ENCODE results near the gene RBBP4. TPM values are rescaled to one million over a fixed set of nuclear protein-coding genes. Genes with fewer than 3 reads are reported as not detected.

Gene RBBP4
- total RNA-seq, 3 donors from 2014 or later = 111 to 161 (median 121) TPM

DNA sequence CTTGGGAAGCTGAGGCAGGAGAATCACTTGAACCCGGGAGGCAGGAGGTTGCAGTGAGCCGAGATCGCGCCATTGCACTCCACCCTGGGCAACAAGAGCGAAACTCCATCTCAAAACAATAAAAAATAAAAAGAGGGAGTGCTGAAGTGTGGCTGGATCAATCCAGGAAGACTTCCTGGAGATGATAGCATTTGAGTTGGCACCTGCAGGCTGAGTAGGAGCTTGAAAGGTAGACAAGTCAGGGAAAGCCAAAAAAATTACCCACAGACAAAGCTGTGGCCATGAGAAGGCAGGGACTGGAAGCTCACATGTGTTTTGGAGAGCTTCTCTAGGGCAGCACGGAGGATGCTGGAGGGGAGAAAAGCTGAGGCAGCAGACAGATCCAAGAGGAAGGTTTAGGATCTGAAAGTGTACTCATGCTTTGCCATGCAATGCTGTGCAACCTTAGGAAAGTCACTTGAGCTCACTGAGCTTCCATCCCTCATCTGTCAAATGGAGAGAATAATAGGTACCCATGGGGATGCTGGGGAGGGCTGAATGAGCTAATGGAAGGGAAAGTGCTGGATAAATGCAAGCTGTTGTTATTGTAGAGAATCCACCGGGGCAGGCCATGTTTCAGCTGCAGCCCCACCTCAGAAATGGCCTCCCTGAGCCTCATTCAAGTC, 77.5 kb downstream of the RBBP4 start:
- no peak for TF ChIP-seq POLR2A (IDR thresholded peaks at IDR 0.05)
- TF ChIP-seq, protein P1, sequence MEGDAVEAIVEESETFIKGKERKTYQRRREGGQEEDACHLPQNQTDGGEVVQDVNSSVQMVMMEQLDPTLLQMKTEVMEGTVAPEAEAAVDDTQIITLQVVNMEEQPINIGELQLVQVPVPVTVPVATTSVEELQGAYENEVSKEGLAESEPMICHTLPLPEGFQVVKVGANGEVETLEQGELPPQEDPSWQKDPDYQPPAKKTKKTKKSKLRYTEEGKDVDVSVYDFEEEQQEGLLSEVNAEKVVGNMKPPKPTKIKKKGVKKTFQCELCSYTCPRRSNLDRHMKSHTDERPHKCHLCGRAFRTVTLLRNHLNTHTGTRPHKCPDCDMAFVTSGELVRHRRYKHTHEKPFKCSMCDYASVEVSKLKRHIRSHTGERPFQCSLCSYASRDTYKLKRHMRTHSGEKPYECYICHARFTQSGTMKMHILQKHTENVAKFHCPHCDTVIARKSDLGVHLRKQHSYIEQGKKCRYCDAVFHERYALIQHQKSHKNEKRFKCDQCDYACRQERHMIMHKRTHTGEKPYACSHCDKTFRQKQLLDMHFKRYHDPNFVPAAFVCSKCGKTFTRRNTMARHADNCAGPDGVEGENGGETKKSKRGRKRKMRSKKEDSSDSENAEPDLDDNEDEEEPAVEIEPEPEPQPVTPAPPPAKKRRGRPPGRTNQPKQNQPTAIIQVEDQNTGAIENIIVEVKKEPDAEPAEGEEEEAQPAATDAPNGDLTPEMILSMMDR (IDR thresholded peaks at IDR 0.05) = no peak
- no peak for TF ChIP-seq POLR2AphosphoS5 (IDR thresholded peaks at IDR 0.05)
- intact Hi-C loops (cut with DNase I; ENCODE audit: low total_unique reads) = no loop called here

GRCh38 chr1:32729254-32730046, 78.4 kb downstream of the RBBP4 start:
- Histone ChIP-seq H3K36me3 (no peaks in the 10 kb centered on the region), H3K4me3 (no peak overlapping the region), H3K9me3 (no peaks in the 10 kb centered on the region), H3K27me3 (no peaks in the 10 kb centered on the region), H3K27ac (no peak overlapping the region), H3K4me1 (no peaks in the 10 kb centered on the region)
- no peak for TF ChIP-seq POLR2AphosphoS5 (IDR thresholded peaks at IDR 0.05)
- no peak for TF ChIP-seq POLR2A (IDR thresholded peaks at IDR 0.05)
- TF ChIP-seq, protein P1 (IDR thresholded peaks at IDR 0.05) = no peak
- no peak for DNase-seq (ENCODE audit: low spot score in 2 of 2)
- intact Hi-C loops (cut with DNase I; ENCODE audit: low total_unique reads) = no loop called here

More for the DNA sequence above, 77.5 kb downstream of the RBBP4 start:
- Histone ChIP-seq H3K27me3 (no peaks in the 10 kb centered on the region), H3K4me1 (no peaks in the 10 kb centered on the region), H3K36me3 (no peaks in the 10 kb centered on the region), H3K9me3 (no peaks in the 10 kb centered on the region), H3K4me3 (no peak overlapping the region), H3K27ac (no peak overlapping the region)
- DNase-seq (ENCODE audit: low spot score in 2 of 2) = no peak

DNA sequence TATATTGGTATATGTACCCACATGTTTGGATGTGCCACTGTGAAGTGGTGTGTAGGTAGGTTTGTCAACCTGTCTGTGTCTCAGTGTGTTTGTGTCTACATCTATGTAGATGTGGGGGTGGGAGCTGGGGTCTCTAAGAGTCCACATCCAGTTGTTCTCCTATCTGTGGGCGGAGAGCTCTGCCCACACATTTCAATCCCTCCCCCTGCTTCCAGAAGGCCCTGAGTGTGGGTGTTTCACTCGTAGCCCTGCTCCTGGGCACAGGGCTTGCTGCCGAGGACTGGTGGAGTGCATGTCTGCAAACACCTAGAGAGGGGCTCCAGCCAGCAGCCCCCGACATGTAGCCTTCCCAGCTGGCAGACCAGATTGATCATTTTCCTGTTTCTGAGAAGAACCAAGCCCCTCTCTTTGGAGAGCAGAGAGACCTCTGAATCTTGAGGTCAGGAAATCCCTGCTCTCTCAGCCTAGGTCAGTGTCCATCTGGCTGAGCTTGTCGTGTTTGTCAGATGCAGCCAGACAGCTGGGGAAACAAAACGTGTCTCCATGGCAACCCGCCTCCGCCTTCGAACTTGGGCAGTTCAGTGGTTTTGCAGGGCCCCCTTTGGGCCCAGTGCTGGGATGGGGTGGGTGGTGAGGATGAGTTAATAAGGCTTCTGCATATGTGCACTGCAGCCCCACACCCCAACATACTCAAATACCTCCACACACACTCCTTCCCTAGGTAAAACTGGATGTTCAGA, 82.7 kb downstream of the RBBP4 start:
- DNase-seq (ENCODE audit: low spot score in 2 of 2) = no peak
- Histone ChIP-seq H3K27ac (no peak overlapping the region), H3K4me3 (no peak overlapping the region), H3K9me3 (no peaks in the 10 kb centered on the region), H3K36me3 (no peaks in the 10 kb centered on the region), H3K4me1 (peaks cover 0 to 4% of the 10 kb centered on the region in 2 donors), H3K27me3 (no peaks in the 10 kb centered on the region)
- no peak for TF ChIP-seq POLR2A (IDR thresholded peaks at IDR 0.05)
- TF ChIP-seq, protein P1 (IDR thresholded peaks at IDR 0.05) = no peak
- no peak for TF ChIP-seq POLR2AphosphoS5 (IDR thresholded peaks at IDR 0.05)
- intact Hi-C loops (cut with DNase I; ENCODE audit: low total_unique reads) = no loop called here

Other genes with a start within 250 kb of the RBBP4 start
- gene ZBTB8B, start 186.1 kb upstream of the RBBP4 start, total RNA-seq = under 1 TPM; under 0.01 to 0.15 (median under 0.01) TPM
- gene ZBTB8A, start 111.8 kb upstream of the RBBP4 start, total RNA-seq = 1 to 10 TPM; 6.6 to 10.0 (median 9.6) TPM
- gene ZBTB8OS, start 658 bp upstream of the RBBP4 start, total RNA-seq = 10 to 100 TPM; 19.5 to 32.1 (median 31.1) TPM
- gene SYNC, start 51.6 kb downstream of the RBBP4 start, total RNA-seq = 10 to 100 TPM in 2 of 3 donors, 1 to 10 TPM in 1; 9.8 to 24.2 (median 13.6) TPM
- 10 to 100 TPM; 53.8 to 67.5 (median 67.2) TPM for gene YARS1, start 166.2 kb downstream of the RBBP4 start, total RNA-seq
- 10 to 100 TPM; 25.0 to 49.0 (median 29.5) TPM for gene S100PBP, start 166.4 kb downstream of the RBBP4 start, total RNA-seq
- under 1 TPM in 2 of 3 donors, not detected in 1; 0.59 to 0.96 TPM for gene FNDC5, start 219.7 kb downstream of the RBBP4 start, total RNA-seq
- gene HPCA, start 235.3 kb downstream of the RBBP4 start, total RNA-seq = 1 to 10 TPM in 1 of 3 donors, not detected in 2; 2.0 TPM